HEK293 (cell line): Measurements from ENCODE around the gene ZNRF1.

Experiments
- CTCF ChIA-PET: fragments of 350-600 bp; formaldehyde crosslinking; extraction: SDS; loops from one replicate; lab custom pipeline; 2021; ENCODE audit warnings: antibody characterized with exemption; lab: Yijun Ruan, JAX
- POLR2A ChIA-PET: fragments of 300-600 bp; formaldehyde crosslinking; extraction: SDS; loops from one replicate; lab custom pipeline; 2020; ENCODE audit warnings: antibody characterized with exemption, inconsistent platforms; lab: Yijun Ruan, JAX
- H3K27ac ChIP-seq: fragments of 200-500 bp; sonication (Bioruptor generic); 2 replicates; pipeline ENCODE4 v1.5.1; 2014; ENCODE audit warnings: low read depth, low read length, control low read depth, inconsistent platforms; ENCODE audit errors: extremely low read depth
- H3K36me3 ChIP-seq, 2 experiments: fragments of 200-500 bp in 1 of 2; sonication (Bioruptor generic) in 1 of 2; 1 replicate in 1 of 2; 2 replicates in 1 of 2; pipeline ENCODE4 v1.5.1; 2014 to 2017; ENCODE audit warnings: inconsistent platforms in 2 of 2, low read length in 2 of 2; ENCODE audit not compliant: control insufficient read depth in 2 of 2, insufficient read depth in 1 of 2
- H3K4me1 ChIP-seq: fragments of 200-500 bp; sonication (Bioruptor generic); 2 replicates; pipeline ENCODE4 v1.5.1; 2014; ENCODE audit warnings: mild to moderate bottlenecking, low read length, inconsistent platforms; ENCODE audit not compliant: control insufficient read depth, insufficient read depth
- H3K4me3 ChIP-seq: 2 replicates; pipeline ENCODE4 v1.5.1; 2011; ENCODE audit warnings: low read depth, mild to moderate bottlenecking, control low read depth, low read length, moderate library complexity
- H3K9me3 ChIP-seq: fragments of 200-500 bp; sonication (Bioruptor generic); 2 replicates; pipeline ENCODE4 v1.5.1; 2014; ENCODE audit warnings: low read depth, low read length, inconsistent platforms; ENCODE audit not compliant: control insufficient read depth, insufficient read depth
- ZFP69B ChIP-seq: fragments of 450-650 bp; formaldehyde crosslinking; IDR thresholded peaks from 2 replicates; pipeline ENCODE4 v1.5.1; 2016; ENCODE audit warnings: missing biosample characterization, missing genetic modification characterization
- ZNF114 ChIP-seq: fragments of 450-650 bp; formaldehyde crosslinking; IDR thresholded peaks from 2 replicates; pipeline ENCODE4 v1.5.0; 2017; ENCODE audit warnings: missing biosample characterization, missing genetic modification characterization
- ZNF221 ChIP-seq: fragments of 450-650 bp; formaldehyde crosslinking; IDR thresholded peaks from 2 replicates; pipeline ENCODE4 v1.5.1; 2017; ENCODE audit warnings: missing biosample characterization, missing genetic modification characterization, borderline replicate concordance
- ZNF311 ChIP-seq: fragments of 450-650 bp; formaldehyde crosslinking; IDR thresholded peaks from 2 replicates; pipeline ENCODE4 v1.5.1; 2017; ENCODE audit warnings: missing biosample characterization, missing genetic modification characterization, borderline replicate concordance
- ZNF354C ChIP-seq: fragments of 450-650 bp; formaldehyde crosslinking; IDR thresholded peaks from 2 replicates; pipeline ENCODE4 v1.5.1; 2016; ENCODE audit warnings: missing biosample characterization, missing genetic modification characterization, low read depth, borderline replicate concordance
- ZNF394 ChIP-seq: fragments of 450-650 bp; formaldehyde crosslinking; IDR thresholded peaks from 2 replicates; pipeline ENCODE4 v1.5.1; 2016; ENCODE audit warnings: missing biosample characterization, missing genetic modification characterization, mild to moderate bottlenecking, moderate library complexity, borderline replicate concordance
- ZNF426 ChIP-seq: fragments of 450-650 bp; formaldehyde crosslinking; IDR thresholded peaks from 2 replicates; pipeline ENCODE4 v1.5.1; 2017; ENCODE audit warnings: missing biosample characterization, missing genetic modification characterization, mild to moderate bottlenecking, inconsistent platforms, moderate library complexity
- ZNF449 ChIP-seq: fragments of 450-650 bp; formaldehyde crosslinking; IDR thresholded peaks from 2 replicates; pipeline ENCODE4 v1.5.1; 2017; ENCODE audit warnings: missing biosample characterization, mild to moderate bottlenecking, missing genetic modification characterization, moderate library complexity
- ZNF571 ChIP-seq: fragments of 450-650 bp; formaldehyde crosslinking; IDR thresholded peaks from 2 replicates; pipeline ENCODE4 v1.5.0; 2017; ENCODE audit warnings: missing biosample characterization, missing genetic modification characterization
- ZNF624 ChIP-seq: fragments of 450-650 bp; formaldehyde crosslinking; IDR thresholded peaks from 2 replicates; pipeline ENCODE4 v1.5.1; 2017; ENCODE audit warnings: missing biosample characterization, missing genetic modification characterization
- ZNF776 ChIP-seq: fragments of 450-650 bp; formaldehyde crosslinking; IDR thresholded peaks from 2 replicates; pipeline ENCODE4 v1.5.0; 2017; ENCODE audit warnings: missing biosample characterization, missing genetic modification characterization, borderline replicate concordance
- ZNF843 ChIP-seq: fragments of 450-650 bp; formaldehyde crosslinking; IDR thresholded peaks from 2 replicates; pipeline ENCODE4 v1.5.1; 2016; ENCODE audit warnings: missing biosample characterization, missing genetic modification characterization
- TF ChIP-seq, protein P1 (sequence below): fragments of 450-650 bp; formaldehyde crosslinking; IDR thresholded peaks from 2 replicates; pipeline ENCODE4 v1.5.1; 2016; ENCODE audit warnings: missing biosample characterization, missing genetic modification characterization
- TF ChIP-seq, protein P2 (sequence below): fragments of 450-650 bp; formaldehyde crosslinking; IDR thresholded peaks from 2 replicates; pipeline ENCODE4 v1.5.1; 2016; ENCODE audit warnings: missing biosample characterization, missing genetic modification characterization
- TF ChIP-seq, protein P3 (sequence below): fragments of 450-650 bp; formaldehyde crosslinking; IDR thresholded peaks from 2 replicates; pipeline ENCODE4 v1.5.1; 2016; ENCODE audit warnings: missing biosample characterization, missing genetic modification characterization
- TF ChIP-seq, protein P4 (sequence below): fragments of 450-650 bp; formaldehyde crosslinking; conservative IDR thresholded peaks from 2 replicates; pipeline ENCODE4 v1.5.1; 2016; ENCODE audit warnings: low read depth, missing biosample characterization, missing genetic modification characterization

The ZNRF1 gene

DNA sequence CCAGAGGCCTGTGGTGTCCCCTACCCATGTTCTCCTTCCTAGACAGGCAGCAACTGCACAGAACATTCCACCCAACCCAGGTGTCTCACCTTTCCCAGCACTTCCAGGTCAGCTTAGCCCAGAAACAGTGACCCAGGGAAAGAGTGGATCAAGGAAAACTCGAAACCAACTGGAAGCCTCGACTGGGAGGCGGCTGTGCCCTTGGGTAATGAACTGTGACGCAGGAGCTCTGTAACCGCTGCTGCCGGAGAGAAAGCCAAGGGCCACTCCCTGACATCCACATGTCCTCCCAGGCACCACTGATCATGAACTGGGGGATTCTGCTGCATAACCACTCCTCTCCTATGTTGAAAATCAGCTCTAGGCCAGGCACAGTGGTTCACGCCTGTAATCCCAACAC, 48.3 kb upstream of the ZNRF1 start (continued):
- TF ChIP-seq ZNF571 (tag by site-specific recombination) (no peak), ZNF843 (no peak), ZNF354C (tag by site-specific recombination) (no peak), ZNF426 (no peak), ZNF114 (tag by site-specific recombination) (no peak), ZNF776 (no peak), ZNF624 (tag by site-specific recombination) (no peak), ZNF221 (tag by site-specific recombination) (no peak), ZNF394 (tag by site-specific recombination) (no peak)
- TF ChIP-seq, protein P1, sequence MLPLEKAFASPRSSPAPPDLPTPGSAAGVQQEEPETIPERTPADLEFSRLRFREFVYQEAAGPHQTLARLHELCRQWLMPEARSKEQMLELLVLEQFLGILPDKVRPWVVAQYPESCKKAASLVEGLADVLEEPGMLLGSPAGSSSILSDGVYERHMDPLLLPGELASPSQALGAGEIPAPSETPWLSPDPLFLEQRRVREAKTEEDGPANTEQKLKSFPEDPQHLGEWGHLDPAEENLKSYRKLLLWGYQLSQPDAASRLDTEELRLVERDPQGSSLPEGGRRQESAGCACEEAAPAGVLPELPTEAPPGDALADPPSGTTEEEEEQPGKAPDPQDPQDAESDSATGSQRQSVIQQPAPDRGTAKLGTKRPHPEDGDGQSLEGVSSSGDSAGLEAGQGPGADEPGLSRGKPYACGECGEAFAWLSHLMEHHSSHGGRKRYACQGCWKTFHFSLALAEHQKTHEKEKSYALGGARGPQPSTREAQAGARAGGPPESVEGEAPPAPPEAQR: no peak
- TF ChIP-seq, protein P2, sequence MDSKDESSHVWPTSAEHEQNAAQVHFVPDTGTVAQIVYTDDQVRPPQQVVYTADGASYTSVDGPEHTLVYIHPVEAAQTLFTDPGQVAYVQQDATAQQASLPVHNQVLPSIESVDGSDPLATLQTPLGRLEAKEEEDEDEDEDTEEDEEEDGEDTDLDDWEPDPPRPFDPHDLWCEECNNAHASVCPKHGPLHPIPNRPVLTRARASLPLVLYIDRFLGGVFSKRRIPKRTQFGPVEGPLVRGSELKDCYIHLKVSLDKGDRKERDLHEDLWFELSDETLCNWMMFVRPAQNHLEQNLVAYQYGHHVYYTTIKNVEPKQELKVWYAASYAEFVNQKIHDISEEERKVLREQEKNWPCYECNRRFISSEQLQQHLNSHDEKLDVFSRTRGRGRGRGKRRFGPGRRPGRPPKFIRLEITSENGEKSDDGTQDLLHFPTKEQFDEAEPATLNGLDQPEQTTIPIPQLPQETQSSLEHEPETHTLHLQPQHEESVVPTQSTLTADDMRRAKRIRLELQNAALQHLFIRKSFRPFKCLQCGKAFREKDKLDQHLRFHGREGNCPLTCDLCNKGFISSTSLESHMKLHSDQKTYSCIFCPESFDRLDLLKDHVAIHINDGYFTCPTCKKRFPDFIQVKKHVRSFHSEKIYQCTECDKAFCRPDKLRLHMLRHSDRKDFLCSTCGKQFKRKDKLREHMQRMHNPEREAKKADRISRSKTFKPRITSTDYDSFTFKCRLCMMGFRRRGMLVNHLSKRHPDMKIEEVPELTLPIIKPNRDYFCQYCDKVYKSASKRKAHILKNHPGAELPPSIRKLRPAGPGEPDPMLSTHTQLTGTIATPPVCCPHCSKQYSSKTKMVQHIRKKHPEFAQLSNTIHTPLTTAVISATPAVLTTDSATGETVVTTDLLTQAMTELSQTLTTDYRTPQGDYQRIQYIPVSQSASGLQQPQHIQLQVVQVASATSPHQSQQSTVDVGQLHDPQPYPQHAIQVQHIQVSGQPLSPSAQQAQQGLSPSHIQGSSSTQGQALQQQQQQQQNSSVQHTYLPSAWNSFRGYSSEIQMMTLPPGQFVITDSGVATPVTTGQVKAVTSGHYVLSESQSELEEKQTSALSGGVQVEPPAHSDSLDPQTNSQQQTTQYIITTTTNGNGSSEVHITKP: no peak
- TF ChIP-seq, protein P3, sequence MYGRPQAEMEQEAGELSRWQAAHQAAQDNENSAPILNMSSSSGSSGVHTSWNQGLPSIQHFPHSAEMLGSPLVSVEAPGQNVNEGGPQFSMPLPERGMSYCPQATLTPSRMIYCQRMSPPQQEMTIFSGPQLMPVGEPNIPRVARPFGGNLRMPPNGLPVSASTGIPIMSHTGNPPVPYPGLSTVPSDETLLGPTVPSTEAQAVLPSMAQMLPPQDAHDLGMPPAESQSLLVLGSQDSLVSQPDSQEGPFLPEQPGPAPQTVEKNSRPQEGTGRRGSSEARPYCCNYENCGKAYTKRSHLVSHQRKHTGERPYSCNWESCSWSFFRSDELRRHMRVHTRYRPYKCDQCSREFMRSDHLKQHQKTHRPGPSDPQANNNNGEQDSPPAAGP (tag by site-specific recombination): no peak

DNA sequence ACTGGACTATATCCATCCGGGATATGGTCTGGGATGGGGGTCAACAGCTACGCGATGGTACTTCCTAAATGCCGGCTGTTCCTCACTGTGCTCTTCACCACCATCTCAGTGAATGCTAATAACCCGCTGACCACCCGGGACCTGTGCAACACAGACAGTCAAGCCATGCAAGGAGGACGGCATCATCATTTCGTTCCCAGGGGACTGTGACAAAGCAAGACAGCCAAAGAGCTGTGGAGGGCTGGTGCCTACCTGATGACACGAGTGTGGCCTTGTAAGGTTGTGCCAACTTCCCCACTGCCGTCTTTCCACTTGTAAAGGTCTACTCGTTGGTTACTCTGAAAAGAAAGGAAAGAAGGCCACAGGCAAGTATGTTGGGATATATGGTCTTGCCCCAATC, 47.6 kb upstream of the ZNRF1 start:
- ChIA-PET POLR2A (interaction anchor here (0.6 to 0.7 kb wide), 2 partner anchors 72 to 166 kb away, joined by 3 to 4 read pairs; no protein-coding TSS in a partner anchor), CTCF (interaction anchor here (2.2 kb wide), 1 partner anchor 160 kb away, joined by 9 read pairs; no protein-coding TSS in a partner anchor)
- peaks cover 25 to 67% of the 10 kb centered on the region in 2 experiments; a peak in 2 of 3 replicates for H3K36me3 ChIP-seq
- no peaks in the 10 kb centered on the region for H3K4me1 ChIP-seq
- no peak overlapping the region for H3K27ac ChIP-seq
- TF ChIP-seq, protein P4, sequence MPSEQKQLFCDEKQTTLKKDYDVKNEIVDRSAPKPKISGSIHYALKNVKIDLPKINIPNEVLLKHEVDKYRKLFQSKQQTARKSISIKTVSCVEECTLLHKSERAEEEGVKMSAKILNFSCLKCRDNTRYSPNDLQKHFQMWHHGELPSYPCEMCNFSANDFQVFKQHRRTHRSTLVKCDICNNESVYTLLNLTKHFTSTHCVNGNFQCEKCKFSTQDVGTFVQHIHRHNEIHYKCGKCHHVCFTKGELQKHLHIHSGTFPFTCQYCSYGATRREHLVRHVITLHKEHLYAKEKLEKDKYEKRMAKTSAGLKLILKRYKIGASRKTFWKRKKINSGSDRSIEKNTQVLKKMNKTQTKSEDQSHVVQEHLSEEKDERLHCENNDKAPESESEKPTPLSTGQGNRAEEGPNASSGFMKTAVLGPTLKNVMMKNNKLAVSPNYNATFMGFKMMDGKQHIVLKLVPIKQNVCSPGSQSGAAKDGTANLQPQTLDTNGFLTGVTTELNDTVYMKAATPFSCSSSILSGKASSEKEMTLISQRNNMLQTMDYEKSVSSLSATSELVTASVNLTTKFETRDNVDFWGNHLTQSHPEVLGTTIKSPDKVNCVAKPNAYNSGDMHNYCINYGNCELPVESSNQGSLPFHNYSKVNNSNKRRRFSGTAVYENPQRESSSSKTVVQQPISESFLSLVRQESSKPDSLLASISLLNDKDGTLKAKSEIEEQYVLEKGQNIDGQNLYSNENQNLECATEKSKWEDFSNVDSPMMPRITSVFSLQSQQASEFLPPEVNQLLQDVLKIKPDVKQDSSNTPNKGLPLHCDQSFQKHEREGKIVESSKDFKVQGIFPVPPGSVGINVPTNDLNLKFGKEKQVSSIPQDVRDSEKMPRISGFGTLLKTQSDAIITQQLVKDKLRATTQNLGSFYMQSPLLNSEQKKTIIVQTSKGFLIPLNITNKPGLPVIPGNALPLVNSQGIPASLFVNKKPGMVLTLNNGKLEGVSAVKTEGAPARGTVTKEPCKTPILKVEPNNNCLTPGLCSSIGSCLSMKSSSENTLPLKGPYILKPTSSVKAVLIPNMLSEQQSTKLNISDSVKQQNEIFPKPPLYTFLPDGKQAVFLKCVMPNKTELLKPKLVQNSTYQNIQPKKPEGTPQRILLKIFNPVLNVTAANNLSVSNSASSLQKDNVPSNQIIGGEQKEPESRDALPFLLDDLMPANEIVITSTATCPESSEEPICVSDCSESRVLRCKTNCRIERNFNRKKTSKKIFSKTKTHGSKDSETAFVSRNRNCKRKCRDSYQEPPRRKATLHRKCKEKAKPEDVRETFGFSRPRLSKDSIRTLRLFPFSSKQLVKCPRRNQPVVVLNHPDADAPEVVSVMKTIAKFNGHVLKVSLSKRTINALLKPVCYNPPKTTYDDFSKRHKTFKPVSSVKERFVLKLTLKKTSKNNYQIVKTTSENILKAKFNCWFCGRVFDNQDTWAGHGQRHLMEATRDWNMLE (tag by site-specific recombination): no peak
- TF ChIP-seq ZFP69B (tag by site-specific recombination) (no peak), ZNF449 (no peak), ZNF311 (tag by site-specific recombination) (no peak)
- no peaks in the 10 kb centered on the region for H3K9me3 ChIP-seq
- no peak overlapping the region for H3K4me3 ChIP-seq
